HG03196 (cell line): Measurements from ENCODE around the gene RAB33A.
"Not testable (repeated sequence)": the region's sequence is repeated elsewhere in the genome, so short reads cannot be mapped to it uniquely, and the experiment has no call there.

ENCODE experiments used
- ATAC-seq: cut with Tn5 transposase; IDR thresholded peaks from one replicate; pipeline ENCODE4 v1.9.1; 2021; ENCODE audit not compliant: unreplicated experiment

RAB33A gene

DNA sequence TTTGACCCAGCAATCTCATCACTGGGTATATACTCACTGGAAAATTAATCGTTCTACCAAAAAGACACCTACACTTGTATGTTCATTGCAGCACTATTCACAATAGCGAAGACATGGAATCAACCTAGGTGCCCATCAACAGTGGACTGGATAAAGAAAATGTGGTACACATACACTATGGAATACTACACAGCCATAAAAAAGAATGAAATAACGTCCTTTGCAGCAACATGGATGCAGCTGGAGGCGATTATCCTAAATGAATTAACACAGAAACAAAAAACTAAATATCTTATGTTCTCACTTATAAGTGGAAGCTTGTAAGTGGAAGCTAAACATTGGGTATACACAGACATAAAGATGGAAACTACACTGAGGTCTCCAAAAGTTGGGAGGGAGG lies 59.4 kb downstream of the RAB33A start:
- not testable (repeated sequence) for ATAC-seq
